Stomach (tissue), 4 donors: ENCODE results near the gene EOLA1.
"Not testable (repeated sequence)": the region's sequence is repeated elsewhere in the genome, so short reads cannot be mapped to it uniquely, and the experiment has no call there.

Experiments
- EP300 ChIP-seq: sonication (generic); formaldehyde crosslinking; IDR thresholded peaks from one replicate; pipeline ENCODE4 v1.6.1; 2017; ENCODE audit warnings: antibody characterized with exemption
- POLR2A ChIP-seq, 4 donors: fragments of 450-650 bp; IDR thresholded peaks; one replicate each; pipeline ENCODE4 v1.6.1; 2016; ENCODE audit warnings: antibody characterized with exemption in 4 of 4, control low read depth in 2 of 4, mild to moderate bottlenecking in 1 of 4, moderate library complexity in 1 of 4
- TF ChIP-seq, protein P1 (sequence below), 7 experiments: fragments of 450-650 bp in 4 of 7; fragments of 200-600 bp in 3 of 7; sonication (generic) in 3 of 7; IDR thresholded peaks; one replicate each; pipeline ENCODE4 v1.5.1; 2016 to 2019; ENCODE audit warnings: antibody characterized with exemption in 7 of 7, control low read depth in 2 of 7, mild to moderate bottlenecking in 1 of 7

DNA sequence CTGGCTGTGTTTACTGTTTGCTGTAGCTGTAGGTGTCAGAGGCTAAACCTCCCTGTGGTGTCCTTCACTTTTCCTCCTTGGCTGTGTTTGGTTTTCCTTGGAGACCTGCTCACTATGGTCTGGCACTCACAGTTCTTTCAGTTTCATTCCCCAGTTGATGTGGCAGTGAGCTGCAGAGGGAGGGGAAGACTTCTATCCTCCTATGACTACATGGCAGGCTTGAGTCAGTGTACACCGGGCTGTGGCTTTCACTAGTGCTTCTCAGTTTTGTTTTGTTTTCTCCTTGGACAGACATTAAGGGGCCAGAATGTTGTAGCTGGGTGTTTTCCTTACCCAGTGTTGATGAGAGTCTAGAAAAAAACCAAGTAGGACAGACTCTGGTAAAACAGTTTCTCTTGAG lies 32.6 kb downstream of the EOLA1 start:
- TF ChIP-seq EP300; POLR2A (IDR thresholded peaks at IDR 0.05): not testable (repeated sequence)
- TF ChIP-seq, protein P1, sequence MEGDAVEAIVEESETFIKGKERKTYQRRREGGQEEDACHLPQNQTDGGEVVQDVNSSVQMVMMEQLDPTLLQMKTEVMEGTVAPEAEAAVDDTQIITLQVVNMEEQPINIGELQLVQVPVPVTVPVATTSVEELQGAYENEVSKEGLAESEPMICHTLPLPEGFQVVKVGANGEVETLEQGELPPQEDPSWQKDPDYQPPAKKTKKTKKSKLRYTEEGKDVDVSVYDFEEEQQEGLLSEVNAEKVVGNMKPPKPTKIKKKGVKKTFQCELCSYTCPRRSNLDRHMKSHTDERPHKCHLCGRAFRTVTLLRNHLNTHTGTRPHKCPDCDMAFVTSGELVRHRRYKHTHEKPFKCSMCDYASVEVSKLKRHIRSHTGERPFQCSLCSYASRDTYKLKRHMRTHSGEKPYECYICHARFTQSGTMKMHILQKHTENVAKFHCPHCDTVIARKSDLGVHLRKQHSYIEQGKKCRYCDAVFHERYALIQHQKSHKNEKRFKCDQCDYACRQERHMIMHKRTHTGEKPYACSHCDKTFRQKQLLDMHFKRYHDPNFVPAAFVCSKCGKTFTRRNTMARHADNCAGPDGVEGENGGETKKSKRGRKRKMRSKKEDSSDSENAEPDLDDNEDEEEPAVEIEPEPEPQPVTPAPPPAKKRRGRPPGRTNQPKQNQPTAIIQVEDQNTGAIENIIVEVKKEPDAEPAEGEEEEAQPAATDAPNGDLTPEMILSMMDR (IDR thresholded peaks at IDR 0.05), result not testable (repeated sequence)
